D721Med (cell line): Measurements from ENCODE around the gene MYDGF.

Source experiments
- DNase-seq: peaks from one replicate; pipeline ENCODE4 v3.0.0; 2011; ENCODE audit warnings: low spot score; ENCODE audit not compliant: insufficient read length
- FAIRE-seq: peaks from 2 replicates; lab custom pipeline; 2011; peaks lifted over from hg19 to GRCh38; lab: Jason Lieb, UNC
- TF ChIP-seq, protein P1 (sequence below): IDR thresholded peaks from 2 replicates; pipeline ENCODE4 v1.5.1; 2012; ENCODE audit warnings: mild to moderate bottlenecking, control low read depth; ENCODE audit not compliant: insufficient read depth; ENCODE audit errors: missing control alignments

MYDGF gene

GRCh38 chr19:4657835-4658234, 12.3 kb downstream of the MYDGF start:
- FAIRE-seq (no peak), DNase-seq (no peak)
- TF ChIP-seq, protein P1, sequence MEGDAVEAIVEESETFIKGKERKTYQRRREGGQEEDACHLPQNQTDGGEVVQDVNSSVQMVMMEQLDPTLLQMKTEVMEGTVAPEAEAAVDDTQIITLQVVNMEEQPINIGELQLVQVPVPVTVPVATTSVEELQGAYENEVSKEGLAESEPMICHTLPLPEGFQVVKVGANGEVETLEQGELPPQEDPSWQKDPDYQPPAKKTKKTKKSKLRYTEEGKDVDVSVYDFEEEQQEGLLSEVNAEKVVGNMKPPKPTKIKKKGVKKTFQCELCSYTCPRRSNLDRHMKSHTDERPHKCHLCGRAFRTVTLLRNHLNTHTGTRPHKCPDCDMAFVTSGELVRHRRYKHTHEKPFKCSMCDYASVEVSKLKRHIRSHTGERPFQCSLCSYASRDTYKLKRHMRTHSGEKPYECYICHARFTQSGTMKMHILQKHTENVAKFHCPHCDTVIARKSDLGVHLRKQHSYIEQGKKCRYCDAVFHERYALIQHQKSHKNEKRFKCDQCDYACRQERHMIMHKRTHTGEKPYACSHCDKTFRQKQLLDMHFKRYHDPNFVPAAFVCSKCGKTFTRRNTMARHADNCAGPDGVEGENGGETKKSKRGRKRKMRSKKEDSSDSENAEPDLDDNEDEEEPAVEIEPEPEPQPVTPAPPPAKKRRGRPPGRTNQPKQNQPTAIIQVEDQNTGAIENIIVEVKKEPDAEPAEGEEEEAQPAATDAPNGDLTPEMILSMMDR, result no peak

DNA sequence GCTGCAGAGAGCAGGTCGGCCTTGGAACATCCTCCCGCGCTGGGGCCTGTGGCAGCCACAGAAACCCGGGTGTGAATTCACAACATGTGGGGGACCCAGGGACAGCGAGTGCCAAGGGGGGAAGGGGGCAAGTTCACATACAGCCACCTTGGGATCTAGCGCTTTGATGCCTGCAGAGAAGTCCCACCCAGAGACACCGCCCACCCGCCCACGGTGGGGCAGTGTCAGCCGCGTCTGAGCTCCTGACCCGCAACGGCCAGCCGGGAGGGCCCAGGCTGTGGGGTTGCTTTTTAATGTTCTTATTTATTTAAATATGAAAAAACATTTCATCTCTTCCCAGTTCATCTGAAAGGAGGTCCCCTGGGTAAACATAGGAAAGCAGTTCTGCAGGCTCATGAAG, 12.9 kb downstream of the MYDGF start:
- TF ChIP-seq, protein P1, result no peak
- DNase-seq, result no peak
- FAIRE-seq, result no peak

GRCh38 chr19:4656102-4656501, 14.0 kb downstream of the MYDGF start:
- DNase-seq (no peak), FAIRE-seq (no peak)
- TF ChIP-seq, protein P1, result no peak

GRCh38 chr19:4654437-4655361, 15.4 kb downstream of the MYDGF start:
- no peak for FAIRE-seq
- DNase-seq, result no peak
- TF ChIP-seq, protein P1, result no peak

GRCh38 chr19:4653793-4654436, 16.2 kb downstream of the MYDGF start:
- TF ChIP-seq, protein P1, result no peak
- FAIRE-seq, result no peak
- no peak for DNase-seq

GRCh38 chr19:4652075-4652474, 18.1 kb downstream of the MYDGF start:
- DNase-seq, result no peak
- FAIRE-seq, result no peak
- TF ChIP-seq, protein P1, result no peak
